Keratinocyte (primary cell): ENCODE results near the gene TELO2. TPM values are rescaled to one million over a fixed set of nuclear protein-coding genes. Genes with fewer than 3 reads are reported as not detected.

Experiments
- DNase-seq: peaks from one replicate; pipeline ENCODE4 v3.0.0-alpha.2; 2011; ENCODE audit warnings: low read depth, missing footprints, low spot score
- FAIRE-seq: peaks from 2 replicates; lab custom pipeline; 2011; peaks lifted over from hg19 to GRCh38; lab: Jason Lieb, UNC
- H2AFZ ChIP-seq: 2 replicates; pipeline ENCODE4 v1.6.0; 2012; ENCODE audit warnings: low read length, control low read depth, inconsistent platforms; ENCODE audit not compliant: control insufficient read depth
- H3K27ac ChIP-seq: 2 replicates; pipeline ENCODE4 v1.5.1; 2011; ENCODE audit warnings: low read length; ENCODE audit not compliant: control insufficient read depth, insufficient read depth
- H3K27me3 ChIP-seq: 3 replicates; pipeline ENCODE4 v1.6.0; 2011; ENCODE audit warnings: low read length; ENCODE audit not compliant: control insufficient read depth, insufficient read depth; ENCODE audit errors: extremely low read depth
- H3K36me3 ChIP-seq, 2 experiments: 2 replicates in 1 of 2; 3 replicates in 1 of 2; pipeline ENCODE4 v1.5.1; 2011; ENCODE audit warnings: low read length in 2 of 2, mild to moderate bottlenecking in 1 of 2; ENCODE audit not compliant: control insufficient read depth in 2 of 2, insufficient read depth in 2 of 2; ENCODE audit errors: extremely low read depth in 1 of 2
- H3K4me1 ChIP-seq: 3 replicates; pipeline ENCODE4 v1.5.1; 2011; ENCODE audit warnings: low read length; ENCODE audit not compliant: control insufficient read depth, insufficient read depth; ENCODE audit errors: extremely low read depth
- H3K4me2 ChIP-seq: 3 replicates; pipeline ENCODE4 v1.6.0; 2011; ENCODE audit warnings: low read depth, low read length; ENCODE audit not compliant: control insufficient read depth, insufficient read depth; ENCODE audit errors: extremely low read depth
- H3K4me3 ChIP-seq, 3 experiments: fragments of 200-600 bp in 1 of 3; sonication (generic) in 1 of 3; 2 replicates in 2 of 3; 3 replicates in 1 of 3; pipeline ENCODE4 v1.5.1; 2011 to 2016; ENCODE audit warnings: low read length in 3 of 3, mild to moderate bottlenecking in 3 of 3, control low read depth in 2 of 3, inconsistent platforms in 1 of 3, low read depth in 1 of 3, mixed read lengths in 1 of 3, mixed run types in 1 of 3, moderate library complexity in 1 of 3; ENCODE audit not compliant: control insufficient read depth in 2 of 3, insufficient read depth in 2 of 3; ENCODE audit errors: extremely low read depth in 1 of 3
- H3K79me2 ChIP-seq: 2 replicates; pipeline ENCODE4 v1.6.0; 2012; ENCODE audit warnings: low read length; ENCODE audit not compliant: control insufficient read depth, insufficient read depth
- H3K9ac ChIP-seq: 3 replicates; pipeline ENCODE4 v1.6.0; 2011; ENCODE audit warnings: low read length; ENCODE audit not compliant: control insufficient read depth, insufficient read depth; ENCODE audit errors: extremely low read depth
- H3K9me1 ChIP-seq: 3 replicates; pipeline ENCODE4 v1.6.0; 2011; ENCODE audit warnings: low read length; ENCODE audit not compliant: control insufficient read depth, insufficient read depth; ENCODE audit errors: extremely low read depth
- H3K9me3 ChIP-seq: 2 replicates; pipeline ENCODE4 v1.5.1; 2012; ENCODE audit warnings: low read depth, low read length; ENCODE audit not compliant: control insufficient read depth
- H4K20me1 ChIP-seq: 3 replicates; pipeline ENCODE4 v1.6.0; 2011; ENCODE audit warnings: low read length; ENCODE audit not compliant: control insufficient read depth, insufficient read depth; ENCODE audit errors: extremely low read depth
- CTCF ChIP-seq, 3 experiments: IDR thresholded peaks in 1 of 3; conservative IDR thresholded peaks in 1 of 3; optimal IDR thresholded peaks in 1 of 3; 2 replicates in 2 of 3; 3 replicates in 1 of 3; pipeline versions ENCODE3 to v1.5.1; 2011; ENCODE audit warnings: low read length in 3 of 3, mild to moderate bottlenecking in 3 of 3, moderate library complexity in 2 of 3, control low read depth in 1 of 3, inconsistent platforms in 1 of 3; ENCODE audit not compliant: insufficient read depth in 2 of 3; ENCODE audit errors: extremely low read depth in 1 of 3
- EZH2 ChIP-seq: IDR thresholded peaks from one replicate; pipeline ENCODE4 v1.6.1; 2012; ENCODE audit warnings: inconsistent platforms, mild to moderate bottlenecking, low read length, moderate library complexity
- dilution Hi-C: fragments of 300-500 bp; cut with MboI; formaldehyde crosslinking; loops from one replicate; pipeline ENCODE4 v1.7.0; 2020; ENCODE audit warnings: low sequenced_read_pairs; ENCODE audit not compliant: extremely low pct_ligation_motif_present
- polyA plus RNA-seq, 5 experiments: library from polyadenylated mRNA; depleted of rRNA in 3 of 5; stranded (reverse) in 3 of 5; stranded (forward) in 1 of 5; unstranded in 1 of 5; fragments of >200 nt; gene quantifications; 1 replicate in 1 of 5; 2 replicates in 3 of 5; 3 replicates in 1 of 5; pipeline versions ENCODE4 v1.2.1 to v1.2.3, GENCODE V29; 2011 to 2012; ENCODE audit warnings: missing spikeins in 2 of 5, low read depth in 1 of 5, low replicate concordance in 1 of 5

Gene TELO2
- polyA plus RNA-seq, 1 donor (not counting 4 experiments of a cell fraction or from before 2014, with no cell fraction given) = 7.9 TPM

GRCh38 chr16:1495211-1495888, 2.2 kb downstream of the TELO2 start:
- dilution Hi-C loops = no loop called here
- DNase-seq (no peak), FAIRE-seq (no peak)
- no peaks in the 10 kb centered on the region for H3K9me1 ChIP-seq
- H3K79me2 ChIP-seq = peaks cover 30% of the 10 kb centered on the region
- H4K20me1 ChIP-seq = no peaks in the 10 kb centered on the region
- H3K4me1 ChIP-seq = peaks cover 19% of the 10 kb centered on the region
- no peak overlapping the region for H3K4me2 ChIP-seq
- no peaks in the 10 kb centered on the region for H3K9me3 ChIP-seq
- TF ChIP-seq CTCF (optimal IDR thresholded peaks at IDR 0.05 in 1 of 3, IDR thresholded peaks at IDR 0.05 in 1 of 3, conservative IDR thresholded peaks at IDR 0.05 in 1 of 3; ENCODE audit: extremely low read depth in 1 of 3, insufficient read depth in 2 of 3, low read length in 3 of 3) (no peak), EZH2 (no peak)
- H3K4me3 ChIP-seq = no peak overlapping the region
- H3K27ac ChIP-seq = no peak overlapping the region
- no peak overlapping the region for H3K9ac ChIP-seq
- no peak overlapping the region for H2AFZ ChIP-seq
- no peaks in the 10 kb centered on the region for H3K27me3 ChIP-seq
- peaks cover 4% of the 10 kb centered on the region in 2 experiments for H3K36me3 ChIP-seq

- Histone ChIP-seq H3K79me2 (peaks cover 30% of the 10 kb centered on the region), H3K4me2 (no peak overlapping the region), H4K20me1 (no peaks in the 10 kb centered on the region), H3K9ac (no peak overlapping the region), H2AFZ (no peak overlapping the region), H3K9me3 (no peaks in the 10 kb centered on the region), H3K9me1 (no peaks in the 10 kb centered on the region), H3K36me3 (peaks cover 4 to 5% of the 10 kb centered on the region in 2 experiments), H3K27me3 (no peaks in the 10 kb centered on the region), H3K4me3 (no peak overlapping the region), H3K4me1 (peaks cover 19% of the 10 kb centered on the region), H3K27ac (no peak overlapping the region)
- no peak for TF ChIP-seq CTCF (optimal IDR thresholded peaks at IDR 0.05 in 1 of 3, IDR thresholded peaks at IDR 0.05 in 1 of 3, conservative IDR thresholded peaks at IDR 0.05 in 1 of 3; ENCODE audit: extremely low read depth in 1 of 3, insufficient read depth in 2 of 3, low read length in 3 of 3)
- no peak for TF ChIP-seq EZH2
- dilution Hi-C loops = no loop called here
- DNase-seq (no peak), FAIRE-seq (no peak)
These were observed 2.7 kb downstream of the TELO2 start for GRCh38 chr16:1495889-1496262.
